HEK293T (cell line): ENCODE measurements around the gene DNAI1.
"Not testable (repeated sequence)": the region's sequence is repeated elsewhere in the genome, so short reads cannot be mapped to it uniquely, and the experiment has no call there.

Source experiments
- CTBP1 ChIP-seq: fragments of 450-650 bp; IDR thresholded peaks from 2 replicates; pipeline ENCODE4 v1.6.1; 2016; ENCODE audit warnings: borderline replicate concordance
- ELF4 ChIP-seq: fragments of 450-650 bp; IDR thresholded peaks from 2 replicates; pipeline ENCODE4 v1.6.1; 2017; ENCODE audit warnings: antibody characterized with exemption
- FOXA1 ChIP-seq: fragments of 450-650 bp; IDR thresholded peaks from 2 replicates; pipeline ENCODE4 v1.6.1; 2016; ENCODE audit warnings: mild to moderate bottlenecking
- FOXK2 ChIP-seq: fragments of 450-650 bp; IDR thresholded peaks from 2 replicates; pipeline ENCODE4 v1.6.1; 2016; ENCODE audit warnings: mild to moderate bottlenecking
- FOXM1 ChIP-seq: fragments of 450-650 bp; IDR thresholded peaks from 2 replicates; pipeline ENCODE4 v1.6.1; 2017; ENCODE audit warnings: mild to moderate bottlenecking, borderline replicate concordance
- HDGF ChIP-seq: fragments of 450-650 bp; IDR thresholded peaks from 2 replicates; pipeline ENCODE4 v1.6.1; 2017; ENCODE audit warnings: antibody characterized with exemption, borderline replicate concordance
- L3MBTL2 ChIP-seq: fragments of 450-650 bp; conservative IDR thresholded peaks from 2 replicates; pipeline ENCODE4 v1.6.1; 2016; ENCODE audit warnings: mild to moderate bottlenecking
- LEF1 ChIP-seq: fragments of 450-650 bp; IDR thresholded peaks from 2 replicates; pipeline ENCODE4 v1.6.1; 2017; ENCODE audit warnings: mild to moderate bottlenecking, borderline replicate concordance
- NFRKB ChIP-seq: fragments of 450-650 bp; IDR thresholded peaks from 2 replicates; pipeline ENCODE4 v1.6.1; 2016; ENCODE audit warnings: mild to moderate bottlenecking, moderate library complexity
- SP1 ChIP-seq: fragments of 450-650 bp; IDR thresholded peaks from 2 replicates; pipeline ENCODE4 v1.6.1; 2017
- SUZ12 ChIP-seq: fragments of 450-650 bp; IDR thresholded peaks from 2 replicates; pipeline ENCODE4 v1.6.1; 2016; ENCODE audit warnings: mild to moderate bottlenecking
- TARDBP ChIP-seq: fragments of 450-650 bp; IDR thresholded peaks from 2 replicates; pipeline ENCODE4 v1.6.1; 2016
- TF ChIP-seq, protein P1 (sequence below): fragments of 450-650 bp; IDR thresholded peaks from 2 replicates; pipeline ENCODE4 v1.6.1; 2016

DNA sequence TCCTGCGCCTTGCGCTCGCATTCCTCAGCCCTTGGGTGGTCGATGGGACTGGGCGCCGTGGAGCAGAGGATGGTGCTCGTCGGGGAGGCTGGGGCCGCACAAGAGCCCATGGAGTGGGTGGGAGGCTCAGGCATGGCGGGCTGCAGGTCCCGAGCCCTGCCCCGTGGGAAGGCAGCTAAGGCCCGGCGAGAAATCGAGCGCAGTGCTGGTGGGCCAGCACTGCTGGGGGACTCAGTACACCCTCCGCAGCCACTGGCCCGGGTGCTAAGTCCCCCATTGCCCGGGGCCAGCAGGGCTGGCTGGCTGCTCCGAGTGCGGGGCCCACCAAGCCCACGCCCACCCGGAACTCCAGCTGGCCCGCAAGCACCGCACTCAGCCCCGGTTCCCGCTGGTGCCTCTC, 24.1 kb downstream of the DNAI1 start:
- TF ChIP-seq, protein P1, sequence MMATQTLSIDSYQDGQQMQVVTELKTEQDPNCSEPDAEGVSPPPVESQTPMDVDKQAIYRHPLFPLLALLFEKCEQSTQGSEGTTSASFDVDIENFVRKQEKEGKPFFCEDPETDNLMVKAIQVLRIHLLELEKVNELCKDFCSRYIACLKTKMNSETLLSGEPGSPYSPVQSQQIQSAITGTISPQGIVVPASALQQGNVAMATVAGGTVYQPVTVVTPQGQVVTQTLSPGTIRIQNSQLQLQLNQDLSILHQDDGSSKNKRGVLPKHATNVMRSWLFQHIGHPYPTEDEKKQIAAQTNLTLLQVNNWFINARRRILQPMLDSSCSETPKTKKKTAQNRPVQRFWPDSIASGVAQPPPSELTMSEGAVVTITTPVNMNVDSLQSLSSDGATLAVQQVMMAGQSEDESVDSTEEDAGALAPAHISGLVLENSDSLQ: not testable (repeated sequence)
- not testable (repeated sequence) for TF ChIP-seq LEF1, SP1, SUZ12, FOXK2, HDGF, FOXM1, CTBP1, ELF4, TARDBP, FOXA1, NFRKB, L3MBTL2
